HepG2 (cell line): Measurements from ENCODE around the gene NAA25. TPM values are rescaled to one million over a fixed set of nuclear protein-coding genes. Genes with fewer than 3 reads are reported as not detected.
A peak's percentile ranks its signal among the peaks of the same experiment; 100 is the strongest.

Experiments
- BORCS8-MEF2B ChIP-seq: sonication (generic); formaldehyde crosslinking; IDR thresholded peaks from 2 replicates; pipeline ENCODE4 v1.8.0; 2022; ENCODE audit warnings: mild to moderate bottlenecking, missing genetic modification reagents
- CEBPG ChIP-seq: IDR thresholded peaks from 2 replicates; pipeline ENCODE4 v1.6.1; 2016
- GABPA ChIP-seq, 2 experiments: IDR thresholded peaks; 2 replicates each; pipeline ENCODE4 v1.6.1; 2011 to 2016; ENCODE audit warnings: low read depth in 2 of 2, low read length in 1 of 2, missing biosample characterization in 1 of 2, missing genetic modification characterization in 1 of 2
- HNRNPL ChIP-seq: fragments of 200-400 bp; formaldehyde crosslinking; IDR thresholded peaks from 2 replicates; pipeline ENCODE4 v1.6.1; 2017; ENCODE audit warnings: mild to moderate bottlenecking, low read depth, low read length
- HOXD1 ChIP-seq: sonication (generic); formaldehyde crosslinking; IDR thresholded peaks from 2 replicates; pipeline ENCODE4 v1.5.0; 2020; ENCODE audit warnings: missing genetic modification reagents
- JUN ChIP-seq: sonication (generic); formaldehyde crosslinking; IDR thresholded peaks from 2 replicates; pipeline ENCODE4 v1.4.0; 2020; ENCODE audit warnings: mild to moderate bottlenecking, missing genetic modification reagents
- MEF2D ChIP-seq: sonication (generic); formaldehyde crosslinking; IDR thresholded peaks from 2 replicates; pipeline ENCODE4 v1.5.1; 2020; ENCODE audit warnings: mild to moderate bottlenecking, missing genetic modification reagents
- MTF1 ChIP-seq: sonication (generic); formaldehyde crosslinking; IDR thresholded peaks from 2 replicates; pipeline ENCODE4 v1.5.0; 2020; ENCODE audit warnings: missing genetic modification reagents
- PHB2 ChIP-seq: fragments of 450-650 bp; IDR thresholded peaks from 2 replicates; pipeline ENCODE4 v1.6.1; 2018; ENCODE audit not compliant: partially characterized antibody
- RARG ChIP-seq: sonication (generic); formaldehyde crosslinking; IDR thresholded peaks from 2 replicates; pipeline ENCODE4 v1.4.0; 2020; ENCODE audit warnings: low read depth, mild to moderate bottlenecking, missing genetic modification reagents
- TBX2 ChIP-seq: sonication (generic); formaldehyde crosslinking; IDR thresholded peaks from 2 replicates; pipeline ENCODE4 v1.5.0; 2020; ENCODE audit warnings: missing genetic modification reagents, mild to moderate bottlenecking, borderline replicate concordance
- ZNF446 ChIP-seq: sonication (generic); formaldehyde crosslinking; IDR thresholded peaks from 2 replicates; pipeline ENCODE4 v1.5.0; 2020; ENCODE audit warnings: mild to moderate bottlenecking, missing genetic modification reagents
- ZNF484 ChIP-seq: sonication (generic); formaldehyde crosslinking; IDR thresholded peaks from 2 replicates; pipeline ENCODE4 v1.5.1; 2020; ENCODE audit warnings: mild to moderate bottlenecking, low read depth, missing genetic modification reagents, borderline replicate concordance
- ZNF703 ChIP-seq: sonication (generic); formaldehyde crosslinking; IDR thresholded peaks from 2 replicates; pipeline ENCODE4 v1.5.1; 2020; ENCODE audit warnings: missing genetic modification reagents, mild to moderate bottlenecking, moderate library complexity, borderline replicate concordance
- ZNF780A ChIP-seq: sonication (generic); formaldehyde crosslinking; IDR thresholded peaks from 2 replicates; pipeline ENCODE4 v1.8.0; 2022; ENCODE audit warnings: mild to moderate bottlenecking, missing genetic modification reagents, moderate library complexity
- ZNF788 ChIP-seq: sonication (generic); formaldehyde crosslinking; IDR thresholded peaks from 2 replicates; pipeline ENCODE4 v1.5.0; 2020; ENCODE audit warnings: mild to moderate bottlenecking, missing genetic modification reagents, borderline replicate concordance
- ZNF790 ChIP-seq: sonication (generic); formaldehyde crosslinking; IDR thresholded peaks from 2 replicates; pipeline ENCODE4 v1.8.0; 2022; ENCODE audit warnings: missing genetic modification reagents, mild to moderate bottlenecking, borderline replicate concordance
- polyA plus RNA-seq, 8 experiments: library from polyadenylated mRNA; depleted of rRNA in 3 of 8; stranded (reverse) in 7 of 8; unstranded in 1 of 8; fragments of >200 nt; fragmentation: Illumina TruSeq in 4 of 8; extraction: Trizol in 4 of 8; gene quantifications; 2 replicates each; pipeline versions ENCODE4 v1.2.1 to v1.2.3, GENCODE V29; 2011 to 2016; ENCODE audit warnings: low read depth in 4 of 8, missing spikeins in 1 of 8, mixed read lengths in 1 of 8; ENCODE audit not compliant: insufficient read depth in 1 of 8
- total RNA-seq, 5 experiments: library from RNA; depleted of rRNA; stranded (reverse); fragments of >200 nt; fragmentation: Illumina TruSeq; extraction: Trizol; gene quantifications; 2 replicates each; pipeline ENCODE4 v1.2.3, GENCODE V29; 2016; ENCODE audit warnings: low read depth in 1 of 5
- TF ChIP-seq, protein P1 (sequence below): sonication (generic); formaldehyde crosslinking; IDR thresholded peaks from 2 replicates; pipeline ENCODE4 v1.5.0; 2020; ENCODE audit warnings: mild to moderate bottlenecking, missing genetic modification reagents, borderline replicate concordance
- TF ChIP-seq, protein P2 (sequence below): sonication (generic); formaldehyde crosslinking; IDR thresholded peaks from 2 replicates; pipeline ENCODE4 v1.8.0; 2022; ENCODE audit warnings: missing genetic modification reagents, mild to moderate bottlenecking, inconsistent platforms, borderline replicate concordance
- TF ChIP-seq, protein P3 (sequence below): sonication (generic); formaldehyde crosslinking; IDR thresholded peaks from 2 replicates; pipeline ENCODE4 v1.5.0; 2020; ENCODE audit warnings: mild to moderate bottlenecking, missing genetic modification reagents
- TF ChIP-seq, protein P4 (sequence below): IDR thresholded peaks from 2 replicates; pipeline ENCODE4 v1.6.1; 2016; ENCODE audit warnings: low read depth, borderline replicate concordance
- TF ChIP-seq, protein P5 (sequence below): IDR thresholded peaks from 2 replicates; pipeline ENCODE4 v1.6.1; 2016; ENCODE audit warnings: missing compliant biosample characterization, missing genetic modification reagents, borderline replicate concordance

Gene NAA25
- total and polyA plus RNA-seq, 2 of the 13 experiments (the other 11 are each of a cell fraction or from before 2014, with no cell fraction given) = 11.4 to 32.0 TPM

DNA sequence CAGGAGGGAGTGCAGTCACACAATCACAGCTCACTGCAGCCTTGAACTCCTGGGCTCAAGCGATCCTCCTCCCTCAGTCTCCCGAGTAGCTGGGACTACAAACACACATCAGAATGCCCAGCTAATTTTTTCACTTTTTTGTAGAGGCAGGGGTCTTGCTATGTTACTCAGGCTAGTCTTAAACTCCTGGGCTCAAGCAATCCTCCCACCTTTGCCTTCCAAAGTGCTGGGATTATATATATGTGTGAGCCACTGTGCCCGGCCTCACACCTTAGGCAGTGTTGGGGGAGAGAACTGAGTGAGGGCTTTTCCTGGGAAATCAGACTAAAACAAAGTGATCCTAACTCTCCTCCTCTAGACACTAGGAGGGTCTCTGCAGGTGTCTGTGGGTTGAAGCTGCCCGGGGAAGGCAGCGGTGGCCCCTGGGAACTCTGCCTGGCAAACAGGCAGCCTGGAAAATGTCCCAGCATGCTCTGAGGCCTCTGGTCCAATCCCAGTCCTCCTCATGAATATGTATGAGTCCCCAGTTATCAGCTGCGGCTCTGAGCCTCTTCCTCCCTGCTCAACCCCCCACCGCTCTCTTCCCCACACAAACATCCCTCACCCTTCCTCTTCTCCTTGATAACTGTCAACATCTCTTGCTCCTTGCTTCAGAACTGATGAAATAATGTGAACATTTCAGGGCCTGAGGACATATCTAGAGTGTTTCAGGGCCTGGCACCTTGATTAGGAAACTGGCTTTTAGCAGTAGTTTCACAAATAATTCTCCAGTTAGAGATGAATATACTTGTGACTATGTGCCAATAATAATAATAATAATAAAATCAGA is 7.9 kb upstream of the NAA25 start (continued):
- no peak for TF ChIP-seq ZNF780A (CRISPR knock-in tag)
- TF ChIP-seq CEBPG (CRISPR knock-in tag) = no peak
- no peak for TF ChIP-seq JUN (CRISPR knock-in tag)
- TF ChIP-seq GABPA (IDR thresholded peaks at IDR 0.05; ENCODE audit: low read depth, low read length) = no peak
- peak; percentile 24; the same call in 1 of the 2 replicates for TF ChIP-seq GABPA (CRISPR knock-in tag; IDR thresholded peaks at IDR 0.05; ENCODE audit: low read depth)
- TF ChIP-seq, protein P1, sequence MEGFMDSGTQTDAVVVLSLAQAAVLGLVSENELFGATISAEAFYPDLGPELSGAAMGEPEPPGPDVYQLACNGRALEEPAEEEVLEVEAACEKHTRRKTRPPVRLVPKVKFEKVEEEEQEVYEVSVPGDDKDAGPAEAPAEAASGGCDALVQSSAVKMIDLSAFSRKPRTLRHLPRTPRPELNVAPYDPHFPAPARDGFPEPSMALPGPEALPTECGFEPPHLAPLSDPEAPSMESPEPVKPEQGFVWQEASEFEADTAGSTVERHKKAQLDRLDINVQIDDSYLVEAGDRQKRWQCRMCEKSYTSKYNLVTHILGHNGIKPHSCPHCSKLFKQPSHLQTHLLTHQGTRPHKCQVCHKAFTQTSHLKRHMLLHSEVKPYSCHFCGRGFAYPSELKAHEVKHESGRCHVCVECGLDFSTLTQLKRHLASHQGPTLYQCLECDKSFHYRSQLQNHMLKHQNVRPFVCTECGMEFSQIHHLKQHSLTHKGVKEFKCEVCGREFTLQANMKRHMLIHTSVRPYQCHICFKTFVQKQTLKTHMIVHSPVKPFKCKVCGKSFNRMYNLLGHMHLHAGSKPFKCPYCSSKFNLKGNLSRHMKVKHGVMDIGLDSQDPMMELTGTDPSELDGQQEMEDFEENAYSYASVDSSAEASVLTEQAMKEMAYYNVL = no peak
- TF ChIP-seq, protein P2, sequence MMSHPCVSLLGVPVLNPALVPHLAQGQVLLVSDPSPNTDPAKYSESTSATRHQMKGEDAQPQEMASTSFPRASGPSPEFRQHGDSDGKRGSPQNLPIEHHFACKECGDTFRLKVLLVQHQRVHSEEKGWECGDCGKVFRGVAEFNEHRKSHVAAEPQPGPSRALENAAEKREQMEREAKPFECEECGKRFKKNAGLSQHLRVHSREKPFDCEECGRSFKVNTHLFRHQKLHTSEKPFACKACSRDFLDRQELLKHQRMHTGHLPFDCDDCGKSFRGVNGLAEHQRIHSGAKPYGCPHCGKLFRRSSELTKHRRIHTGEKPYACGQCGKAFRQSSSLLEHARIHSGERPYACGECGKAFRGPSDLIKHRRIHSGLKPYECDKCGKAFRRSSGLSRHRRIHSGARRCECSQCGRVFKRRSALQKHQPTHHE = peak; percentile 7; the same call in 1 of the 2 replicates
- TF ChIP-seq TBX2 = peak; percentile 10
- TF ChIP-seq HOXD1 (CRISPR knock-in tag) = no peak
- TF ChIP-seq HNRNPL = no peak
- TF ChIP-seq ZNF788 = no peak
- no peak for TF ChIP-seq ZNF703 (CRISPR knock-in tag)
- TF ChIP-seq RARG = no peak
- no peak for TF ChIP-seq ZNF484 (CRISPR knock-in tag)
- no peak for TF ChIP-seq ZNF446 (CRISPR knock-in tag)
- TF ChIP-seq BORCS8-MEF2B (CRISPR knock-in tag) = no peak
- TF ChIP-seq PHB2 = no peak
- TF ChIP-seq MTF1 (CRISPR knock-in tag) = no peak
- TF ChIP-seq, protein P3, sequence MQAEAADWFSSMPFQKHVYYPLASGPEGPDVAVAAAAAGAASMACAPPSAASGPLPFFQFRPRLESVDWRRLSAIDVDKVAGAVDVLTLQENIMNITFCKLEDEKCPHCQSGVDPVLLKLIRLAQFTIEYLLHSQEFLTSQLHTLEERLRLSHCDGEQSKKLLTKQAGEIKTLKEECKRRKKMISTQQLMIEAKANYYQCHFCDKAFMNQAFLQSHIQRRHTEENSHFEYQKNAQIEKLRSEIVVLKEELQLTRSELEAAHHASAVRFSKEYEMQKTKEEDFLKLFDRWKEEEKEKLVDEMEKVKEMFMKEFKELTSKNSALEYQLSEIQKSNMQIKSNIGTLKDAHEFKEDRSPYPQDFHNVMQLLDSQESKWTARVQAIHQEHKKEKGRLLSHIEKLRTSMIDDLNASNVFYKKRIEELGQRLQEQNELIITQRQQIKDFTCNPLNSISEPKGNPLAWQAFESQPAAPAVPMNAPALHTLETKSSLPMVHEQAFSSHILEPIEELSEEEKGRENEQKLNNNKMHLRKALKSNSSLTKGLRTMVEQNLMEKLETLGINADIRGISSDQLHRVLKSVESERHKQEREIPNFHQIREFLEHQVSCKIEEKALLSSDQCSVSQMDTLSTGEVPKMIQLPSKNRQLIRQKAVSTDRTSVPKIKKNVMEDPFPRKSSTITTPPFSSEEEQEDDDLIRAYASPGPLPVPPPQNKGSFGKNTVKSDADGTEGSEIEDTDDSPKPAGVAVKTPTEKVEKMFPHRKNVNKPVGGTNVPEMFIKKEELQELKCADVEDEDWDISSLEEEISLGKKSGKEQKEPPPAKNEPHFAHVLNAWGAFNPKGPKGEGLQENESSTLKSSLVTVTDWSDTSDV (CRISPR knock-in tag) = no peak
- TF ChIP-seq, protein P4, sequence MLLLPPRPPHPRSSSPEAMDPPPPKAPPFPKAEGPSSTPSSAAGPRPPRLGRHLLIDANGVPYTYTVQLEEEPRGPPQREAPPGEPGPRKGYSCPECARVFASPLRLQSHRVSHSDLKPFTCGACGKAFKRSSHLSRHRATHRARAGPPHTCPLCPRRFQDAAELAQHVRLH (CRISPR knock-in tag) = peak; percentile 61; the same call in 1 of the 2 replicates
- no peak for TF ChIP-seq MEF2D (CRISPR knock-in tag)
- TF ChIP-seq, protein P5, sequence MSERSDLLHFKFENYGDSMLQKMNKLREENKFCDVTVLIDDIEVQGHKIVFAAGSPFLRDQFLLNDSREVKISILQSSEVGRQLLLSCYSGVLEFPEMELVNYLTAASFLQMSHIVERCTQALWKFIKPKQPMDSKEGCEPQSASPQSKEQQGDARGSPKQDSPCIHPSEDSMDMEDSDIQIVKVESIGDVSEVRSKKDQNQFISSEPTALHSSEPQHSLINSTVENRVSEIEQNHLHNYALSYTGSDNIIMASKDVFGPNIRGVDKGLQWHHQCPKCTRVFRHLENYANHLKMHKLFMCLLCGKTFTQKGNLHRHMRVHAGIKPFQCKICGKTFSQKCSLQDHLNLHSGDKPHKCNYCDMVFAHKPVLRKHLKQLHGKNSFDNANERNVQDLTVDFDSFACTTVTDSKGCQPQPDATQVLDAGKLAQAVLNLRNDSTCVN = no peak; the same call in 1 of the 2 replicates
- TF ChIP-seq ZNF790 (CRISPR knock-in tag) = no peak
